Astrocyte (in vitro differentiated cells and primary cell): ENCODE data around the gene SARNP.

ENCODE experiments used
- EZH2 ChIP-seq: IDR thresholded peaks from 2 replicates; pipeline ENCODE4 v1.6.1; 2012; ENCODE audit warnings: mild to moderate bottlenecking, low read length, inconsistent platforms; ENCODE audit not compliant: insufficient read depth
- TF ChIP-seq, protein P1 (sequence below): IDR thresholded peaks from 2 replicates; pipeline ENCODE4 v1.5.1; 2011; ENCODE audit warnings: low read depth, mild to moderate bottlenecking, inconsistent platforms, low read length, moderate library complexity; ENCODE audit not compliant: insufficient read depth

DNA sequence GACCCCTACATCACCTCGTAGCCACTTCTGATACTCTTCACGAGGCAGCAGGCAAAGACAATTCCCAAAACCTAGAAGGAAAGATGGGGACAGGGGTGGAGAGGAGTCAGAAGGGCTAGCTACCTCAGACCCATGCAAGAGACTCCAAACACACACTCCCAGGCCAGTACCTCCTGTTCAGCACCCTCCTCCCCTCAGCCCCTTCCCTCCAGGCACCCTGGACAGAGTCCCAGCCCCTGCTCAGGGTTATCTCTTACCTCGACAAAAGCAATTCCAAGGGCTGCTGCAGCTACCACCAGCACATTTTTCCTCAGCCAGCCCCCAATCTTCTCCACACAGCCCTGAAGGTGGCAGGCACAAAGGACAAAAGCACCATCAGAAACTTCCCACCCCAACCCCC lies 92.0 kb downstream of the SARNP start:
- TF ChIP-seq, protein P1, sequence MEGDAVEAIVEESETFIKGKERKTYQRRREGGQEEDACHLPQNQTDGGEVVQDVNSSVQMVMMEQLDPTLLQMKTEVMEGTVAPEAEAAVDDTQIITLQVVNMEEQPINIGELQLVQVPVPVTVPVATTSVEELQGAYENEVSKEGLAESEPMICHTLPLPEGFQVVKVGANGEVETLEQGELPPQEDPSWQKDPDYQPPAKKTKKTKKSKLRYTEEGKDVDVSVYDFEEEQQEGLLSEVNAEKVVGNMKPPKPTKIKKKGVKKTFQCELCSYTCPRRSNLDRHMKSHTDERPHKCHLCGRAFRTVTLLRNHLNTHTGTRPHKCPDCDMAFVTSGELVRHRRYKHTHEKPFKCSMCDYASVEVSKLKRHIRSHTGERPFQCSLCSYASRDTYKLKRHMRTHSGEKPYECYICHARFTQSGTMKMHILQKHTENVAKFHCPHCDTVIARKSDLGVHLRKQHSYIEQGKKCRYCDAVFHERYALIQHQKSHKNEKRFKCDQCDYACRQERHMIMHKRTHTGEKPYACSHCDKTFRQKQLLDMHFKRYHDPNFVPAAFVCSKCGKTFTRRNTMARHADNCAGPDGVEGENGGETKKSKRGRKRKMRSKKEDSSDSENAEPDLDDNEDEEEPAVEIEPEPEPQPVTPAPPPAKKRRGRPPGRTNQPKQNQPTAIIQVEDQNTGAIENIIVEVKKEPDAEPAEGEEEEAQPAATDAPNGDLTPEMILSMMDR: no peak
- no peak for TF ChIP-seq EZH2
